HepG2 (cell line): ENCODE measurements around the gene SP140L. TPM values are rescaled to one million over a fixed set of nuclear protein-coding genes. Genes with fewer than 3 reads are reported as not detected.
"Not testable (repeated sequence)": the region's sequence is repeated elsewhere in the genome, so short reads cannot be mapped to it uniquely, and the experiment has no call there.

Experiments used
- ATAC-seq: fragments of 200-7000 bp; cut with Tn5 transposase; 3 replicates; pipeline ENCODE4 v1.9.1; 2020; ENCODE audit warnings: mild to moderate bottlenecking, moderate library complexity
- BruUV-seq: library from RNA; stranded (reverse); fragments of 400-500 nt; replicated peaks from 2 replicates; lab custom pipeline; 2021; lab: Mats Ljungman, UMichigan
- CTCF ChIA-PET: fragments of 300-600 bp; formaldehyde crosslinking; extraction: SDS; loops from one replicate; lab custom pipeline; 2021; ENCODE audit warnings: low total read pairs, inconsistent platforms, low intra/inter-chr PET ratio; lab: Yijun Ruan, JAX
- POLR2A ChIA-PET: fragments of 350-600 bp; sonication (Branson Sonifier 250); formaldehyde crosslinking; loops from one replicate; lab custom pipeline; 2020; ENCODE audit warnings: antibody characterized with exemption, inconsistent platforms; lab: Yijun Ruan, JAX
- DNase-seq: peaks from one replicate; pipeline ENCODE4 v3.0.0-alpha.2; 2015; ENCODE audit warnings: low spot score
- FAIRE-seq: peaks from 3 replicates; lab custom pipeline; 2011; peaks lifted over from hg19 to GRCh38; lab: Jason Lieb, UNC
- H2AFZ ChIP-seq: one replicate; pipeline ENCODE4 v1.6.1; 2011; ENCODE audit warnings: low read length, inconsistent platforms
- H3K27ac ChIP-seq: fragments of 300-600 bp; 3 replicates; pipeline ENCODE4 v1.8.0; 2011; ENCODE audit warnings: mixed run types, mild to moderate bottlenecking, mixed read lengths, low read length, inconsistent platforms; ENCODE audit not compliant: insufficient read depth; ENCODE audit errors: extremely low read length
- H3K27me3 ChIP-seq, 2 experiments: fragments of 200-600 bp in 1 of 2; 2 replicates in 1 of 2; 3 replicates in 1 of 2; pipeline versions ENCODE4 v1.6.0 to v1.8.0; 2011; ENCODE audit warnings: low read length in 2 of 2, mild to moderate bottlenecking in 2 of 2, moderate library complexity in 2 of 2, inconsistent platforms in 1 of 2; ENCODE audit not compliant: insufficient read depth in 2 of 2, control insufficient read depth in 1 of 2
- H3K36me3 ChIP-seq, 2 experiments: fragments of 200-600 bp in 1 of 2; replicated peaks in 1 of 2; 2 replicates in 1 of 2; 3 replicates in 1 of 2; pipeline versions ENCODE4 v1.5.1 to v1.8.0; 2011; ENCODE audit warnings: low read length in 2 of 2, inconsistent platforms in 1 of 2; ENCODE audit not compliant: insufficient read depth in 2 of 2, control insufficient read depth in 1 of 2
- H3K4me1 ChIP-seq: 2 replicates; pipeline ENCODE4 v1.5.1; 2012; ENCODE audit warnings: low read length, inconsistent platforms; ENCODE audit not compliant: insufficient read depth
- H3K4me2 ChIP-seq: 2 replicates; pipeline ENCODE4 v1.6.0; 2011; ENCODE audit warnings: low read depth, low read length, inconsistent platforms
- H3K4me3 ChIP-seq, 3 experiments: fragments of 200-600 bp in 1 of 3; sonication (generic), shearing (Covaris generic) in 1 of 3; replicated peaks in 1 of 3; 2 replicates each; pipeline ENCODE4 v1.5.1; 2011 to 2016; ENCODE audit warnings: low read length in 3 of 3, inconsistent platforms in 2 of 3, low read depth in 2 of 3, mild to moderate bottlenecking in 2 of 3, control low read depth in 1 of 3, mixed read lengths in 1 of 3; ENCODE audit not compliant: insufficient read depth in 1 of 3
- H3K79me2 ChIP-seq: one replicate; pipeline ENCODE4 v1.6.1; 2011; ENCODE audit warnings: low read length, inconsistent platforms; ENCODE audit not compliant: insufficient read depth
- H3K9ac ChIP-seq: 2 replicates; pipeline ENCODE4 v1.6.0; 2011; ENCODE audit warnings: mild to moderate bottlenecking, low read depth, low read length, inconsistent platforms; ENCODE audit not compliant: insufficient read depth
- H3K9me3 ChIP-seq: 2 replicates; pipeline ENCODE4 v1.5.1; 2012; ENCODE audit warnings: mild to moderate bottlenecking, low read length
- H4K20me1 ChIP-seq: 2 replicates; pipeline ENCODE4 v1.6.0; 2011; ENCODE audit warnings: inconsistent platforms, mild to moderate bottlenecking, low read length, moderate library complexity; ENCODE audit not compliant: insufficient read depth
- AGO1 ChIP-seq: fragments of 200-400 bp; formaldehyde crosslinking; IDR thresholded peaks from 2 replicates; pipeline ENCODE4 v1.6.1; 2017; ENCODE audit warnings: mild to moderate bottlenecking, low read depth, low read length, moderate library complexity; ENCODE audit not compliant: poor library complexity, severe bottlenecking
- HNF4A ChIP-seq: sonication (generic); formaldehyde crosslinking; IDR thresholded peaks from 2 replicates; pipeline ENCODE4 v1.4.0; 2020; ENCODE audit warnings: missing genetic modification reagents
- MXD3 ChIP-seq: IDR thresholded peaks from 2 replicates; pipeline ENCODE4 v1.6.1; 2016; ENCODE audit warnings: mild to moderate bottlenecking, missing biosample characterization, missing genetic modification reagents
- NFATC3 ChIP-seq: sonication (generic); formaldehyde crosslinking; IDR thresholded peaks from 2 replicates; pipeline ENCODE4 v1.5.1; 2020; ENCODE audit warnings: mild to moderate bottlenecking, missing genetic modification reagents
- NFE2L1 ChIP-seq: sonication (generic); formaldehyde crosslinking; IDR thresholded peaks from 2 replicates; pipeline ENCODE4 v1.4.0; 2020; ENCODE audit warnings: missing genetic modification reagents, mild to moderate bottlenecking, borderline replicate concordance
- PCBP1 ChIP-seq: fragments of 200-400 bp; formaldehyde crosslinking; IDR thresholded peaks from 2 replicates; pipeline ENCODE4 v1.6.1; 2017; ENCODE audit warnings: mild to moderate bottlenecking, low read depth, low read length, borderline replicate concordance
- RBM39 ChIP-seq: fragments of 200-400 bp; formaldehyde crosslinking; IDR thresholded peaks from one replicate; pipeline ENCODE4 v1.6.1; 2018; ENCODE audit warnings: antibody characterized with exemption, mild to moderate bottlenecking, low read depth, low read length; ENCODE audit not compliant: poor library complexity, severe bottlenecking
- SCMH1 ChIP-seq: sonication (generic); formaldehyde crosslinking; IDR thresholded peaks from 2 replicates; pipeline ENCODE4 v1.9.0; 2021; ENCODE audit warnings: missing genetic modification reagents, mild to moderate bottlenecking, borderline replicate concordance
- SMARCC2 ChIP-seq: fragments of 450-650 bp; IDR thresholded peaks from 2 replicates; pipeline ENCODE4 v1.6.1; 2017; ENCODE audit warnings: antibody characterized with exemption, mild to moderate bottlenecking
- ZFP82 ChIP-seq: sonication (generic); formaldehyde crosslinking; IDR thresholded peaks from 2 replicates; pipeline ENCODE4 v1.5.1; 2020; ENCODE audit warnings: mild to moderate bottlenecking, missing genetic modification reagents, borderline replicate concordance
- ZNF3 ChIP-seq: IDR thresholded peaks from 2 replicates; pipeline ENCODE4 v1.7.0; 2017; ENCODE audit warnings: inconsistent platforms
- ZNF414 ChIP-seq: sonication (generic); formaldehyde crosslinking; IDR thresholded peaks from 2 replicates; pipeline ENCODE4 v1.5.0; 2020; ENCODE audit warnings: missing genetic modification reagents
- ZNF574 ChIP-seq: sonication (generic); formaldehyde crosslinking; IDR thresholded peaks from 2 replicates; pipeline ENCODE4 v1.4.0; 2020; ENCODE audit warnings: missing genetic modification reagents
- ZNF83 ChIP-seq: sonication (generic); formaldehyde crosslinking; IDR thresholded peaks from 2 replicates; pipeline ENCODE4 v1.4.0; 2020; ENCODE audit warnings: missing genetic modification reagents, mild to moderate bottlenecking, borderline replicate concordance
- WGBS: methylation state at CpG from one replicate; pipeline ENCODE4 v1.1.6; 2017; ENCODE audit warnings: low lambda C conversion rate; 5-methylcytosine and 5-hydroxymethylcytosine counted together
- in situ Hi-C: cut with HindIII; loops from 2 replicates; pipeline ENCODE4 v1.10.0; 2017; ENCODE audit warnings: low pct_unique_long_range_greater_than_20kb; ENCODE audit not compliant: extremely low pct_ligation_motif_present
- intact Hi-C: fragments of 100-400 bp; cut with micrococcal nuclease; formaldehyde crosslinking; loops from one replicate; pipeline ENCODE4 v1.10.0; 2022; ENCODE audit not compliant: unreplicated experiment
- polyA plus RNA-seq, 8 experiments: library from polyadenylated mRNA; depleted of rRNA in 3 of 8; stranded (reverse) in 7 of 8; unstranded in 1 of 8; fragments of >200 nt; fragmentation: Illumina TruSeq in 4 of 8; extraction: Trizol in 4 of 8; gene quantifications; 2 replicates each; pipeline versions ENCODE4 v1.2.1 to v1.2.3, GENCODE V29; 2011 to 2016; ENCODE audit warnings: low read depth in 4 of 8, missing spikeins in 1 of 8, mixed read lengths in 1 of 8; ENCODE audit not compliant: insufficient read depth in 1 of 8
- total RNA-seq, 5 experiments: library from RNA; depleted of rRNA; stranded (reverse); fragments of >200 nt; fragmentation: Illumina TruSeq; extraction: Trizol; gene quantifications; 2 replicates each; pipeline ENCODE4 v1.2.3, GENCODE V29; 2016; ENCODE audit warnings: low read depth in 1 of 5

SP140L gene
- total and polyA plus RNA-seq, 2 of the 13 experiments (the other 11 are each of a cell fraction or from before 2014, with no cell fraction given) = 10.9 to 17.5 TPM

GRCh38 chr2:230401026-230401425, 74.0 kb downstream of the SP140L start:
- H3K9ac ChIP-seq, intact Hi-C loops, in situ Hi-C loops, H3K4me2 ChIP-seq, H4K20me1 ChIP-seq, FAIRE-seq, POLR2A ChIA-PET, H3K36me3 ChIP-seq, H3K27me3 ChIP-seq, DNase-seq, ATAC-seq, CTCF ChIA-PET, H3K4me3 ChIP-seq, H3K9me3 ChIP-seq, H3K4me1 ChIP-seq, H2AFZ ChIP-seq, H3K27ac ChIP-seq, BruUV-seq, H3K79me2 ChIP-seq: not testable (repeated sequence)
- 98% methylated on average over 2 of the region's 6 CpGs for WGBS

GRCh38 chr2:230403746-230404145, 76.8 kb downstream of the SP140L start:
- TF ChIP-seq RBM39 = no peak
- no peak for TF ChIP-seq PCBP1
- no peak for TF ChIP-seq AGO1
- TF ChIP-seq NFE2L1 (CRISPR knock-in tag) = no peak
- TF ChIP-seq ZNF3 (CRISPR knock-in tag) = no peak
- no peak for TF ChIP-seq NFATC3
- TF ChIP-seq ZNF83 (CRISPR knock-in tag) = no peak
- TF ChIP-seq ZNF574 (CRISPR knock-in tag) = no peak
- TF ChIP-seq HNF4A = no peak
- no peak for TF ChIP-seq SCMH1 (CRISPR knock-in tag)
- TF ChIP-seq MXD3 (CRISPR knock-in tag) = no peak
- TF ChIP-seq SMARCC2 = no peak
- TF ChIP-seq ZFP82 (CRISPR knock-in tag) = no peak
- TF ChIP-seq ZNF414 (CRISPR knock-in tag) = no peak
- ChIA-PET POLR2A (no interaction called here), CTCF (no interaction called here)
- in situ Hi-C loops (no loop called here), intact Hi-C loops (no loop called here)
- Histone ChIP-seq H2AFZ (no peak overlapping the region), H3K27me3 (no peaks in the 10 kb centered on the region), H3K36me3 (peaks cover 1 to 8% of the 10 kb centered on the region in 2 experiments; a peak in 2 of 5 replicates), H3K4me3 (no peak overlapping the region), H3K79me2 (no peaks in the 10 kb centered on the region), H3K27ac (no peak overlapping the region), H3K4me1 (no peaks in the 10 kb centered on the region), H4K20me1 (no peaks in the 10 kb centered on the region), H3K9me3 (no peaks in the 10 kb centered on the region), H3K9ac (no peak overlapping the region), H3K4me2 (no peak overlapping the region)
- ATAC-seq = no peak
- WGBS = 88% methylated on average over 7 of the region's 7 CpGs
- DNase-seq = no peak
- no TSS peak for BruUV-seq
- FAIRE-seq = no peak
